ENCODE measurements around the gene RNF144A.

DNA sequence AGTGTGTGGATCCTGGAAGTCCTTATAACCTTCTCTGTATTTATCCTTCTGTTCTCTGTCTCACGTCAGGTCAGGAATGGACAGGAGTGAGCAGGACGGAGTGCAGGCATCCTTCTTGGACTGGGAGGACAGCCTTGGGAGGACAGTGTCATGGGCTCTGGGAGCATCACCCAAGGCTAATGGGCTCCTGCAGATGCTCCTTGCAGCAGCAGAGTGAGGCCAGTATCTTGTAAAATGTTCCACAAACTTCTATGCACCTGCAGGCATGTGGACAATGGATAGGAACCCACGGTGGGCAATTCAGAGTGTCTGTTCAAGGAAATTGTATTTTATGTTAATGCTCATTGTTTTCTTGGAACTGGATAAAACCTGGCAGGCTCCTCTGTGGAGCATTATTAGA, 176.2 kb downstream of the RNF144A start:
- TF ChIP-seq, protein P1, sequence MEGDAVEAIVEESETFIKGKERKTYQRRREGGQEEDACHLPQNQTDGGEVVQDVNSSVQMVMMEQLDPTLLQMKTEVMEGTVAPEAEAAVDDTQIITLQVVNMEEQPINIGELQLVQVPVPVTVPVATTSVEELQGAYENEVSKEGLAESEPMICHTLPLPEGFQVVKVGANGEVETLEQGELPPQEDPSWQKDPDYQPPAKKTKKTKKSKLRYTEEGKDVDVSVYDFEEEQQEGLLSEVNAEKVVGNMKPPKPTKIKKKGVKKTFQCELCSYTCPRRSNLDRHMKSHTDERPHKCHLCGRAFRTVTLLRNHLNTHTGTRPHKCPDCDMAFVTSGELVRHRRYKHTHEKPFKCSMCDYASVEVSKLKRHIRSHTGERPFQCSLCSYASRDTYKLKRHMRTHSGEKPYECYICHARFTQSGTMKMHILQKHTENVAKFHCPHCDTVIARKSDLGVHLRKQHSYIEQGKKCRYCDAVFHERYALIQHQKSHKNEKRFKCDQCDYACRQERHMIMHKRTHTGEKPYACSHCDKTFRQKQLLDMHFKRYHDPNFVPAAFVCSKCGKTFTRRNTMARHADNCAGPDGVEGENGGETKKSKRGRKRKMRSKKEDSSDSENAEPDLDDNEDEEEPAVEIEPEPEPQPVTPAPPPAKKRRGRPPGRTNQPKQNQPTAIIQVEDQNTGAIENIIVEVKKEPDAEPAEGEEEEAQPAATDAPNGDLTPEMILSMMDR (IDR thresholded peaks at IDR 0.05), result no peak
- TF ChIP-seq POLR2A (IDR thresholded peaks at IDR 0.05), result no peak
